Hematopoietic multipotent progenitor cell treated with erythropoietin and hydrocortisone succinate and interleukin-3 and kit ligand, for 17 days (in vitro differentiated cells): ENCODE measurements around the gene METRNL.

Experiments
- DNase-seq: peaks from one replicate; pipeline ENCODE4 v3.0.0-alpha.2; 2015; ENCODE audit warnings: low spot score

METRNL gene

GRCh38 chr17:83092186-83092585, 12.8 kb downstream of the METRNL start:
- DNase-seq, result no peak

- no peak for DNase-seq
Observed at GRCh38 chr17:83092931-83093330, 13.5 kb downstream of the METRNL start.

- DNase-seq, result no peak
Observed at GRCh38 chr17:83093506-83093905, 14.1 kb downstream of the METRNL start.

- no peak for DNase-seq
Observed at GRCh38 chr17:83094291-83094690, 14.9 kb downstream of the METRNL start.

GRCh38 chr17:83095016-83095415, 15.6 kb downstream of the METRNL start:
- DNase-seq, result no peak

- DNase-seq, result no peak
Observed at GRCh38 chr17:83096401-83097224, 17.2 kb downstream of the METRNL start.

GRCh38 chr17:83097831-83098230, 18.4 kb downstream of the METRNL start:
- no peak for DNase-seq

- no peak for DNase-seq
Observed at GRCh38 chr17:83098241-83099085, 19.1 kb downstream of the METRNL start.

GRCh38 chr17:83099086-83099555, 19.7 kb downstream of the METRNL start:
- no peak for DNase-seq

- no peak for DNase-seq
Observed at GRCh38 chr17:83099570-83100181, 20.3 kb downstream of the METRNL start.

- DNase-seq, result no peak
Observed at GRCh38 chr17:83100220-83100852, 20.9 kb downstream of the METRNL start.

GRCh38 chr17:83100853-83101391, 21.5 kb downstream of the METRNL start:
- no peak for DNase-seq

- no peak for DNase-seq
Observed at GRCh38 chr17:83101805-83102480, 22.5 kb downstream of the METRNL start.

- DNase-seq, result no peak
Observed at GRCh38 chr17:83103200-83103942, 24.0 kb downstream of the METRNL start.

- DNase-seq, result no peak
Observed at GRCh38 chr17:83103943-83104311, 24.5 kb downstream of the METRNL start.

GRCh38 chr17:83104577-83105505, 25.4 kb downstream of the METRNL start:
- DNase-seq, result no peak

GRCh38 chr17:83105512-83105911, 26.1 kb downstream of the METRNL start:
- no peak for DNase-seq

GRCh38 chr17:83106056-83106588, 26.7 kb downstream of the METRNL start:
- no peak for DNase-seq
